Left lobe of liver (tissue), 2 donors: ENCODE data around the gene ZNF836. TPM values are rescaled to one million over a fixed set of nuclear protein-coding genes. Genes with fewer than 3 reads are reported as not detected.
"Not testable (repeated sequence)": the region's sequence is repeated elsewhere in the genome, so short reads cannot be mapped to it uniquely, and the experiment has no call there.

Source experiments
- ATAC-seq: fragments of 200-7000 bp; cut with Tn5 transposase; one replicate; pipeline ENCODE4 v1.9.1; 2020; ENCODE audit warnings: mild to moderate bottlenecking, moderate library complexity
- DNase-seq: peaks from one replicate; pipeline ENCODE4 v3.0.0-alpha.2; 2020; ENCODE audit warnings: low spot score
- total RNA-seq: library from RNA; stranded (reverse); gene quantifications from one replicate; pipeline ENCODE4 v1.2.1, GENCODE V29; 2021
- donor health status: DM: no; HTN: no; CAD: no; lungs with moderate emphysema.
- donor health status: DM: no; HTN: yes; CAD: no.

The ZNF836 gene
- 2.6 TPM for total RNA-seq

- DNase-seq: peak; percentile 86
- peak; percentile 99 for ATAC-seq
Measured at GRCh38 chr19:52171321-52172169, at the start of gene ZNF836. Gene ZNF836, minus strand, starts transcription at chr19:52171621. Its CDS starts 3,549 bp downstream, at chr19:52168072.

- no peak for ATAC-seq
- DNase-seq: no peak
Measured at GRCh38 chr19:52221031-52221430, 49.6 kb upstream of the ZNF836 start.

DNA sequence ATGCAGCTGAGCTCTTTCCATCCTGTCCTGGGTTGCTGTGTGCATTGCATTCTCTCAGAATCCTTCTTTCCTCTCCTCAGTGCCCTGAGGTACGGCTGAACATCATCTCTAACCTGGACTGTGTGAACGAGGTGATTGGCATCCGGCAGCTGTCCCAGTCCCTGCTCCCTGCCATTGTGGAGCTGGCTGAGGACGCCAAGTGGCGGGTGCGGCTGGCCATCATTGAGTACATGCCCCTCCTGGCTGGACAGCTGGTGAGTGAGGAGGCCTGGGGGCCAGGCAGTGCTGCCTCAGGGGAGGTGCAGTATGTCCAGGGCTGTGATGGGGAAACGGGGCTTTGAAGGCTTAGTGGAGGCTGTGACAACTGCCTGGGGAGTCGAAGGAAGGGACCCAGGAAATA, 48.2 kb upstream of the ZNF836 start:
- DNase-seq (no peak), ATAC-seq (no peak)

GRCh38 chr19:52217576-52217975, 46.2 kb upstream of the ZNF836 start:
- DNase-seq: no peak
- no peak for ATAC-seq

- DNase-seq (no peak), ATAC-seq (no peak)
Measured at GRCh38 chr19:52216401-52216800, 45.0 kb upstream of the ZNF836 start.

GRCh38 chr19:52214241-52214640, 42.8 kb upstream of the ZNF836 start:
- DNase-seq (no peak), ATAC-seq (no peak)

DNA sequence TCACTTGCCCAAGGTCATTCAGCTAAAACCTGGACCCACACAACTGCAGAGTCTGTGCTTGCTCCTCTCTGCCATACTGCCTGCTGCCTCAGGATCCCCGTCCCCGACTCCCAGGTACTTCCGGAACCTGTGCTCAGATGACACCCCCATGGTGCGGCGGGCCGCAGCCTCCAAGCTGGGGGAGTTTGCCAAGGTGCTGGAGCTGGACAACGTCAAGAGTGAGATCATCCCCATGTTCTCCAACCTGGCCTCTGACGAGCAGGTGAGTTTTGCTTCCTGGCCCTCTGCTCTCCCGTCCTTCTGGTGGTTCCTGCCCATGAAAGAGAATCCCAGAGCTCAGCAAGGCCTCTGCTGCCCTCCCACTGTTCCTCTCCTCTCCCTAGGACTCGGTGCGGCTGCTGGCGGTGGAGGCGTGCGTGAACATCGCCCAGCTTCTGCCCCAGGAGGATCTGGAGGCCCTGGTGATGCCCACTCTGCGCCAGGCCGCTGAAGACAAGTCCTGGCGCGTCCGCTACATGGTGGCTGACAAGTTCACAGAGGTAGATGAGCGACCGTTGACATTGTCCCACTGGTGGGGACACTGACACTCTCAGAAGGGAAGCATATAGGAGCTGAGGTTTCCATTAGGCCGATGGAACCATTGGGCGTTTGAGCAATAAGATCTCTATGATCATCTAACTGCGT, 41.3 kb upstream of the ZNF836 start:
- ATAC-seq: no peak
- no peak for DNase-seq

GRCh38 chr19:52211926-52212571, 40.6 kb upstream of the ZNF836 start:
- ATAC-seq (no peak), DNase-seq (no peak)

DNA sequence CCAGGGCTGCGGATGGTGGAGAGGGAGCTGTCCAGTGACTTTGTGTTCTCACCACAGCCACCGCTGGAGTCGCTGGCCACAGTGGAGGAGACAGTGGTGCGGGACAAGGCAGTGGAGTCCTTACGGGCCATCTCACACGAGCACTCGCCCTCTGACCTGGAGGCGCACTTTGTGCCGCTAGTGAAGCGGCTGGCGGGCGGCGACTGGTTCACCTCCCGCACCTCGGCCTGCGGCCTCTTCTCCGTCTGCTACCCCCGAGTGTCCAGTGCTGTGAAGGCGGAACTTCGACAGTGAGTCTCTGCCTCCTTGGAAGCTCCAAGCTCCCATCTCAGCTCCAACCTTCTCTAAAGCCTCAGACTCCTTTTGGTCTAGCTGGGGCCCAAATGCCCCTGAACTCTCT, 39.8 kb upstream of the ZNF836 start:
- ATAC-seq (no peak), DNase-seq (no peak)

DNA sequence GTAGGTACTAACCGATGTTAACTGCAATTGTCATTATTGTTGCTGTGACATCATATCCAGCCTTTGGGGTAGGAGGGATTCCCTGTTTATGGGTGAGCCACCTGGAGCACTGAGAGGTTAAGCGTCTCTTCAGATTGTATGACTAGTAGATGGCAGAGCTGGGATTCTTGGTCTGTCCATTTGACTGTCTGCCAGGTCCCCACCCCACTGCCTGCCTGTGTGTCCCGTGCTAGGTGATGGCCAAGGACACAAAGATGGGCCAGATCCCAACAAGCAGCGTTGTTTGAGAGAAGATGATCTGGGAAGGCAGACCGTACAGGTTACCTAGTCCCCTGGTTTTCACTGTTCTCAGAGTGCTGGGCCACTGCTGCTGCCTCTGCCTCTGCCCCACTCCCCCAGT, 35.1 kb upstream of the ZNF836 start:
- DNase-seq: no peak
- no peak for ATAC-seq

- DNase-seq, ATAC-seq: not testable (repeated sequence)
Measured at GRCh38 chr19:52200755-52201391, 29.5 kb upstream of the ZNF836 start.

DNA sequence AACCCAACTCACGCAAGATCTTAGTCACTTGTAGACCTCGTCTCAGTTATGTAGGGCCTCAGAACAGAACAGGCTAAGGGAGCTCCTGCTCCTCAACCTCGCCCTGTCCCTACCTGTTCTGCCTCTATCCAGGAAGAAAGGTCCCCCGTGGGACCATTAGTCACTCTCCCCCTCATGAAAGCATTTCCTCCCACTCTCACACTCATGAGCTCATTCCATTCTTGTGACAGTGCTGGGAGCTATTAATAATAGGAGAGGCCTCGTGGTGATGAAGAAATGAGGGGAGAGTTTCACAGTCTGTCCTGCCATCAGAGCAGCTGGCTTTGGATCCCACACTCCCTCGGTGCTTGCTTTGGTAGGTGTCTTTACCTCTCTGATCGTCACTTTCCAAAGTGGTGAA, 28.6 kb upstream of the ZNF836 start:
- ATAC-seq (no peak), DNase-seq (no peak)

DNA sequence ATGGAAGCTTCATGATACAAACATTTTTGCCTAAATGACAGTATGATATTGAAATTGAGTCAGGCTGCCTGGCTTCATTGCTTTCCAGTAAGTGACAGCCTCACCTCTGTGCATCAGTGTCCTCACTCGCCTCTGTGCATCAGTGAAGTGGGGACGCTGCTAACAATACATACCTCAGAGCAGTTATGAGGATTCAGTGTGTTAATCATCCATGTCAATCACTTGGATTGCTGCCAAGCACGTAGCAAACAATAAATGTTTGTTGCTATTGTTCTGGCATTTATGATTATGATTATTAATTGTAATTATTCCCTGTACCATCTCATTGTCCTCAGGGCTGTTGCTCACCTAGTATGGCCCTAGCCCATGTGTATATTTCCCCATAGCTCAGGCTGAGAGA, 27.3 kb upstream of the ZNF836 start:
- DNase-seq (no peak), ATAC-seq (no peak)

GRCh38 chr19:52197964-52198363, 26.5 kb upstream of the ZNF836 start:
- DNase-seq (no peak), ATAC-seq (no peak)

DNA sequence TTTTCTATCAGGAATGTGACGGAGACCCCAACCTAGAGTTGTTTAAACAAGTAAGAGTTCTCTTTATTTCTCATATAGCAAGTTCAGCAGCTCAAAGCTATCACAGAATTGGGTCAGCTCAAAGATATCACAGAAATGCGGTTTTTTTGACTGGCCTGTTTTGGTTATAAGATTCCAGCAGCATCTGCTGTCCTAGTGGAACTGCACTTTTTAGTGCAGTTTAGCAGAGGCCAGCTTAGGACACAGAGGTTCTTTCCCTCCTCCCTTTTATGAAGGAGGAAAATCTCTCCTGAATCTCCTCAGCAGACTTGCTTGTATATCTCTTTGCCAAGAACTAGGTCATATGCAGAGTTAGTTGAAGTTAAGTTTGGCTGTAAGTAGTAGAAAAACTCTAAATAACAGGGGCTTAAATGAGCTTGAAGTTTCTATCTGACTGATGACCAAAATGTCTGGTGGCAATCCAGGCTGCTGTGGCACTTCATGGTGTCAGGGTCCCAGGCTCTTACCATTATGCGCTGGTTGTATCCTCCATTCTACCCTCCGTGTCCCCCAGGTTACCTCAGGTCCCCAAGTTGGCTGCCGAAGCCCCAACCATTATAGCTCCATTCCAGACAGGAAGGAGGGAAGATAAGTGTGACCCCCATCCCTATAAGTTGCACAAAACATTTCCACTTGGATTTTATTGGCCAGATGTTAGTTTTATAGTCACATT, 25.0 kb upstream of the ZNF836 start:
- DNase-seq (no peak), ATAC-seq (no peak)

- ATAC-seq (no peak), DNase-seq (no peak)
Measured at GRCh38 chr19:52191951-52192350, 20.5 kb upstream of the ZNF836 start.

DNA sequence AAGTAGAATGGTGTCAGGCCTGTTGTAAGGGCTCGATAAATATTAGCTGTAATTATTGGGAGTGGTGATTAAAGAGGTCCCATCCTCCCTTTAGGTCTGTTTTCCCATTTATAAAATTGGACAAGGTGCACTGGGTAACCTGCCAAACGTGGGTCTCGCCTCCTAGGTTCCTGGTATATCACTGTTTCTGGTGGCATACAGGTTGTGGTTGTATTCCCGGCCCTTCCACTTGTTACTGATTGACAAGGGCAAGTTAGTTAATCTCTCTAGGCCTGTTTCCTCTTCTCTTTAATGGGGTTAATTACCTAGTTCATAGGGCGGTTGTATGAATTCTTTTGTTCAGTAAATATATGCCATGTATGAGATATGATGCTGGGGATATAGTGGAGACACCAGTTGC, 20.0 kb upstream of the ZNF836 start:
- ATAC-seq: no peak
- DNase-seq: no peak

GRCh38 chr19:52190487-52191293, 19.3 kb upstream of the ZNF836 start:
- ATAC-seq (no peak), DNase-seq (no peak)

- DNase-seq: peak; percentile 100
- peak; percentile 89 for ATAC-seq
Measured at GRCh38 chr19:52189735-52190486, 18.5 kb upstream of the ZNF836 start, which contains the start of gene PPP2R1A. Gene PPP2R1A, plus strand, starts transcription at chr19:52190052. Its CDS starts 45 bp downstream, at chr19:52190097.
